Lung microvascular endothelial cell (primary cell): ENCODE measurements around the gene PDE9A. TPM values are rescaled to one million over a fixed set of nuclear protein-coding genes. Genes with fewer than 3 reads are reported as not detected.
"Not testable (repeated sequence)": the region's sequence is repeated elsewhere in the genome, so short reads cannot be mapped to it uniquely, and the experiment has no call there.

ENCODE experiments used
- DNase-seq, 2 donors: peaks; one replicate each; pipeline versions ENCODE4 v3.0.0 to v3.0.0-alpha.2; 2010; ENCODE audit warnings: low read depth in 2 of 2
- total RNA-seq: library from RNA; depleted of rRNA; stranded (reverse); fragments of >200 nt; gene quantifications from 2 replicates; pipeline ENCODE4 v1.2.1, GENCODE V29; 2014

Gene PDE9A
- total RNA-seq, 1 donor from 2014 or later = 4.0 TPM

DNA sequence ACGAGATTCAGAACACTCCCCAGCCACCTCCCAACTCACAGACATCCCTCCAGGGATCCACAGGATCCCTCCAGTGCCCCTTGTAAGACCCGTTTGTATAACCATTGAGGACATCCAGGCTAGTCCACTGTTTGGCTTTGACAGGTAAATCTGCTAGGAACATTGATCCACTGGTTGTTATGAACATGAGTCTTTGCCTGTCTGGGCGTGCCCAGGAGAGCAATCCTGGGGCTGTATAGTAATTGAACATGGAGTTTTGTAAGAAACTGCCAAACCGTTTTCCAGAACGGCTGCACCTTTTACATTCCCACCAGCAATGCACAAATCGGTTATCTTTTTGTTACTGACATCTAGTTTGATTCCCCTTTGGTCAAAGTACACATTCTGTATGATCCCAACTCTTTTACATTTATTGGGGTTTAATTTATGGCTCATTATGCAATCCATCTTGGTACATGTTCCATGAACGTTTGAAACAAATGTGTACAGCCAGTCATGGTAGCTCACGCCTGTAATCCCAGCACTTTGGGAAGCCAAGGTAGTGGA lies 137.2 kb downstream of the PDE9A start:
- DNase-seq = no peak

- no peak for DNase-seq
Observed at GRCh38 chr21:42793774-42794173, 140.4 kb downstream of the PDE9A start.

GRCh38 chr21:42794551-42794950 lies 141.1 kb downstream of the PDE9A start:
- DNase-seq = no peak

DNA sequence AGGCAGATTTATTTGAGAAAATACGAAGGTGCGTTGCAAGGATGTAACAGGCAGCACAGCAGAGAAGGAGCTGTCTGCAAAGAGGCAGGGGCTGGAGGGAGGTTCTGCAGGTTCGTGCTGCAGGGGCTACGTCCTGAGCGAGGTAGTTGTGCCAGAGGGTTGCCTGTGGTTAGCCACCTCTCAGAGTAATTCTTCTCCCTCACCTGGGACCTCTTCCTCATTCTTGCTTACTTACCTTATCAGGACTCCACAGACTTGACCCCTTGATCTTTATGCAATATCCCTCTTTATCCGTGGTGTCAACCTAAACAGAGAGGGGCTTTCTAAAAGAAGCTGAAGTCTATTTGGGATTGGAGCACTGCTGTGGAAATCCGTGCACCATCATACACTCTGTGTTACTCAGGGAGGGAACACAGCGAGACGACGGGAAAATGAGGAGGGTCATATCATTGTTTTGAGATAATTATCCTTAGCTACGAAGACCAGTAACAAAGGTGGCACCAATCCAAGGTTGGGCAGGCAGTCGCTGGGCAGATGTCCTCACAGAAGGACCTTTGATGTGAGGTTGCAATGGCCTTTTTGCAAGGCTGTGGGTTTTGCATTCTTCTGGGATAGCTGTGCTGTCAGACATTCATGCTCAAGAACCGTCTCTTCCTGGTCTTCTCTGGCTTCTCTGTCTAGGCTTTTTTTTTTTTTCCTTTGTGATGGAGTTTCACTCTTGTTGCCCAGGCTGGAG lies 143.1 kb downstream of the PDE9A start:
- DNase-seq = peak in 1 of 2 donors; percentile 40

- DNase-seq = no peak
Observed at GRCh38 chr21:42797522-42797921, 144.1 kb downstream of the PDE9A start.

GRCh38 chr21:42798106-42798505 lies 144.7 kb downstream of the PDE9A start:
- no peak for DNase-seq

GRCh38 chr21:42799516-42799915 lies 146.1 kb downstream of the PDE9A start:
- DNase-seq = no peak

- no peak for DNase-seq
Observed at GRCh38 chr21:42799948-42800347, 146.5 kb downstream of the PDE9A start.

DNA sequence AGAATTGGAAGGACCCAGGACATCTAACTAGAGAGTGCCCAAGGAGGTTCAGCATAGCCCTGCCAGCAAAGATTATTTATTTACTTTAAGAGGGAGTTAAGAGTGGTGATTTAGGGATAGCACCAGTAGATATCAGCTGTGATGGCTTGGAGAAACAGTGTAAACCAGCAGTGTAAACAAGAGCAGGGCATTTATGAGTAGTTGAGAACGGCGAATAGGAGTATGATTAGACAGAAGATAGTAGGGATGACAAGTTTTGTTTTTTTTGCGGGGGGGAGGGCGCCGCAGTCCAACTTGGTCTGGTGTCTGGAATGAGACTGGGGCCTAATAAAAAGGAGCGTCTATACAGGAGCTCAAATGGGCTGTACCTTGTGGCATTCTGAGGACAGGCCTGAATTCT lies 148.2 kb downstream of the PDE9A start:
- not testable (repeated sequence) for DNase-seq

GRCh38 chr21:42806509-42807140 lies 153.2 kb downstream of the PDE9A start:
- no peak for DNase-seq

- DNase-seq = not testable (repeated sequence)
Observed at GRCh38 chr21:42807293-42807895, 154.0 kb downstream of the PDE9A start.

DNA sequence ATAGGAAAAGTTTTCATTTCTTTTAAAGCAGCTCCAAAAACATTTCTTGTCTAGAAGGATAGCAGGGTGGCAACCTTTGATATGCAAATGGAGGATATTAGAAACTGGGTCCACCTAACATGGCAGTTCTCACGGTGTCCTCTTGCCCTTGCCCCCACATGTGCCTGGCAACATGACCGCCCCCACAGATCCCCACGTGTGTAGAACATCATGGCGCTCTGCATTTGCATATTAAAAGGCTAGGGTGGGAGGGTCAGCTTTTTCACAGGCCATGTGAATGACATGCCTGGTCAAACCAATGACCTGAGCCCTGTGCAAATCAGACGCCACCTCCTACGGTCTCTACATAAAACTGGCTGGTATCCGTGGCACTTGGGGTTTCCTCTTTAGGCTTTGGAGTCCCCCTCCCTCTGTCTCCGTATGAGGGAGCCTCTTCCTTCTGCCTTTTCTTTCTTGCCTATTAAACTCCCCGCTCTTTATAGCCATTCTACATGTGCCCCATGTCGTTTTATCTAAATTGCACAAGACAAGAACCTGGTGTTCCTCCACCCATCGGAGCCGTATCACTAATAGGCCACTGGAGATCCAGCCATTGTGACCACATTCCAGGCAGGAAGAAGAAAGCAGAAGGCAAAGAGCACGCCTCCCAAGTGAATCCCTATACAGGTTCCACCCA lies 154.7 kb downstream of the PDE9A start:
- DNase-seq = no peak

DNA sequence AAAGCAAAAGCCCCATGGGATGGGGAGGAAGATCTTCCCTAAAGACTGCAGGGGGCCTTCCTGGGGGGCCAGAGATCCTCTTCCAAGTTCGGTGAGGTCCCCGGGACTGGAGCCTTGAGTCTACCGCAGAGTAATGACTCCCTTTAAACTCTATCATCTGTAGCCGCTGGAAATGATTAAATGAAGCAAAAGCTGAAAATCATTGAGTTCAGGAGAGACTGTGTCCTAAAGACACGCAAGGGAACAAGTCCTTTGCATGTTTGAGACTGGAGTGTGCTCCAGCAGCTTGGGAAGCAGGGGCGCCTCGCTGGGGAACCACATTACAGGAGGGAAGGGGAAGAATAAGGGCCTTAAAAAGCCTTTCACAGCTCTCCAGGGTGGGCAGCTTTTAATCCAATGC lies 155.8 kb downstream of the PDE9A start:
- DNase-seq = no peak

DNA sequence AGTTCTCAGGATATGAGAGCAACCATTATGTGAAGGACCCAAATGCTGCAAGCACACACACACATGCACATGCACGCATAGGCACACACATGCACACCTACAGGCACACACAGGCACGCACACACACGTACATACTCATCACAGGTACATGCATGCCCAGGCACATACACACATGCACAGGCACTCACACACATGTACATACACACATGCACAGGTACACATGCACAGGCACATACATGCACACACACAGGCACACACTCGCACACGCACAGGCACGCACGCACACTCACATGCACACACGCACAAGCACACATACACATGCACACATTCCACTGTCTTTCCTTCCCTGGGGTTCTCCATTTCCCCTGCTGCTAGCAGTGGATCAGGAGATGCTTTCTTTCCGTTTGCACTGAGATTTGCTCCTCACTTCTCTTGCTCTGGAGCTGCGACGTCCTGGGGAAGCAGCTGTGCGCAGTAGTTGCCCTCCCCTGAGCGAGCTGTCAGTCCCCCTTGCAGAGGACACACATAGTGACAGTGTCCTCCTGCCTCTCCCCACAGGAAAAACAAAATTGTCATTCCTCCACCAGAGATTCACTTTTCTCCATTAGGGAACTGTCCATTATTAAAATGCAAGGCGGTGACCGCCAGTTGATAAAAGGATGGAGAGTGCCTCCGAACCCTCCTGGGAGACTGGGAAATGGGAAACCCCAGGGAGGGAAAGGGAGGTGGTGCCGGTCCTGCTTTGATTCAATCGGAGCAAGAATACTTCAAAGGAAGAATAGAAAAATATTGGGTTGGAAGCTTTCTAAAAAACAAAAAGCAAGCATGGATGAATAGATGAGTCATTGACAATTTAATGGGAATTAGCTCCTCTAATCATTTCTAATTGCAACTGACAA lies 156.4 kb downstream of the PDE9A start:
- DNase-seq = no peak

GRCh38 chr21:42811960-42812359 lies 158.5 kb downstream of the PDE9A start:
- DNase-seq = no peak

DNA sequence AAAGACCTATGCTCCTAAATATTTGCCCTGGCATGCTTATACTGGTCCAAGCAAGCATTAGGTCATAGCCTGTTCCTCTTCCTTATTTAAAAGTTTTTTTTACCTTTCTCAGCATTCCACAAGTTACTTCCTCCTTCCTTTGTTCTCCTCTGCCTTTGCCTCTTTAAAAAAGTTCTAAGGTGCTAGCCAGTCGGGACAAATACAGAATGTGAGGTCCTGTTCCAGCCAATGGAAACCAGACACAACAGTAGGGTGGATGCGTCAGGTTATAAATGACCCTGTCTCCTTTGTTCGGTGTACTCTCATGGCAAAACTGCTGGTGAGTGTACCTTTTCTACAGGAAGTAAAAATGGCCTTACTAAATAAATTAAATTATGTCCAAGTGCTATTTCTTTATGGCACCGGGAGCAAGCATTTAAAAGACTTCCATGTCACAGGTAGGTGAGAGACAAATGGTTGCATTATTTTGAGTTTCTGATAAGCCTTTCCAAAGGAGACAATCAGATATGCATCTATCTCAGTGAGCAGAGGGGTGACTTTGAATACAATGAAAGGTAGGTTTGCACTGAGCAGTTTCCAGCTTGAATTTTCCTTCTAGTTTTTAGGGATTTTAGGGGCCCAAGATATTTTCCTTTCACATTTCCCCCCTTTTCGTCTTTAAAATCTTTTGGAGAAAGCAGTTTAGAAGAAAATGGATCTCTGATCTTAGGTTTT lies 159.3 kb downstream of the PDE9A start:
- not testable (repeated sequence) for DNase-seq

DNA sequence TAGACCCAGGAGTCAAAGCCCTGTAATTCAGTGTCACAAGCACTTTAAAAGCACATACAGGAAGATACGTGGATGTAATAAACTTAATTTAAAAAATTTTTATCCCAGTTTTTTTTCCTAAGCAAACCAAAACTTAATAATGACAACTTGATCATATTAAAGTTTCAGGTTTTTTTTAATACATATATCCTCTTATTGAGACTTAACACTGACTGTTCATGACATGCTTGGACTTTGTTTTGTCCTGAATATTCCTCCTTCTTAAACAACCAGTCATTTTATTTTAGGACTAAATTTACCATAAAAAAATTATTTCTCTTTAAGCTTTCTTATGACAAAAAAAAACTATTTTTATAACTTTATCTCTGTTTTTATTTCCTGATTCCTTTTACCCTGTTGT lies 161.8 kb downstream of the PDE9A start:
- no peak for DNase-seq

DNA sequence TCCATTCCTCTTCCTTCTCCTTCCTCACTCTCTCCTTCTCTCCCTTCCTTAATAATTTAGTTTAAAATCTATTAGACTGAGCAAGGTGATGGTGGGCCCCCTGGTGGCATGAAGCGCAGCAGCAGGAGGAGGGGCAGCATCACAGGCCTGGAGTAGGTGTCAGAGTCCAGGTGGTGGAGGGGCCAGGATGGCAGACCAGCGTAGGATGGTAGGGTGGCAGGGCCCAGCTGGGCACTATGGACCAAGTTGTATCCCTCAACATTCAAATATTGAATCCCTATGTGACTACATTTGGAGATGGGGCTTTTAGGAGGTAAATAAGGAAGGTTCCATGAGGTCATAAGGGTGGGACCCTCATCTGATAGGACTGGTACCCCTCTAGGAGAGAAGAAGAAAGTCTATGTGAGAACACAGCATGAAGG lies 164.9 kb downstream of the PDE9A start:
- DNase-seq = peak; percentile 65 to 83

- no peak for DNase-seq
Observed at GRCh38 chr21:42819861-42820615, 166.6 kb downstream of the PDE9A start.
